Peyer's patch (tissue), 4 donors: ENCODE data around the gene TINAGL1.

Experiments
- POLR2A ChIP-seq, 2 donors: fragments of 450-650 bp; IDR thresholded peaks; one replicate each; pipeline ENCODE4 v1.5.1; 2017; ENCODE audit warnings: antibody characterized with exemption in 2 of 2, mild to moderate bottlenecking in 2 of 2, moderate library complexity in 2 of 2
- TF ChIP-seq, protein P1 (sequence below), 6 experiments: fragments of 450-650 bp in 4 of 6; fragments of 200-600 bp in 2 of 6; sonication (generic) in 1 of 6; IDR thresholded peaks; one replicate each; pipeline ENCODE4 v1.5.1; 2017 to 2019; ENCODE audit warnings: antibody characterized with exemption in 6 of 6, mild to moderate bottlenecking in 3 of 6, moderate library complexity in 1 of 6

DNA sequence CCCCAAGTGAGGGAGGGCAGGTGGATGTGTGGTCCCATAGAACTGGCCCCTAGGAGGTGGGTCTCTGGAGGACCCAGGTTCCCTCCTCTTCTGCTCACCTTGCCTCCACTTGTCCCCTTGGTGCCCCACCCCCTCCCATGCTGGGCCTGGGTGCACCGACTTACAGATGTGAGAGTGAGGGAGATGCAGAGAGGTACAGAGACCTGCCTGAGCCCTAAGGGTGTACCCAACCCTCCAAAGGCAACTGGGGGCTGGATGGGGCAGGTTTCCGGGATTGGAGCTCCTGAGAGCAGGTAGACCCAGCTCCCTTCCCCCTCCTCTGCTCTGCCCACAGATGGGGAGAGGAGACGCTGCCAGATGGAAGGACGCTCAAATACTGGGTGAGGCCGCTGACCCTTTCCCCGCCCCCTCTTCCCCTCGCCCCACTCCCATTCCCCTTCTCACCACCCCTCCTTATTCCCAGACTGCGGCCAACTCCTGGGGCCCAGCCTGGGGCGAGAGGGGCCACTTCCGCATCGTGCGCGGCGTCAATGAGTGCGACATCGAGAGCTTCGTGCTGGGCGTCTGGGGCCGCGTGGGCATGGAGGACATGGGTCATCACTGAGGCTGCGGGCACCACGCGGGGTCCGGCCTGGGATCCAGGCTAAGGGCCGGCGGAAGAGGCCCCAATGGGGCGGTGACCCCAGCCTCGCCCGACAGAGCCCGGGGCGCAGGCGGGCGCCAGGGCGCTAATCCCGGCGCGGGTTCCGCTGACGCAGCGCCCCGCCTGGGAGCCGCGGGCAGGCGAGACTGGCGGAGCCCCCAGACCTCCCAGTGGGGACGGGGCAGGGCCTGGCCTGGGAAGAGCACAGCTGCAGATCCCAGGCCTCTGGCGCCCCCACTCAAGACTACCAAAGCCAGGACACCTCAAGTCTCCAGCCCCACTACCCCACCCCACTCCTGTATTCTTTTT lies 10.3 kb downstream of the TINAGL1 start:
- TF ChIP-seq, protein P1, sequence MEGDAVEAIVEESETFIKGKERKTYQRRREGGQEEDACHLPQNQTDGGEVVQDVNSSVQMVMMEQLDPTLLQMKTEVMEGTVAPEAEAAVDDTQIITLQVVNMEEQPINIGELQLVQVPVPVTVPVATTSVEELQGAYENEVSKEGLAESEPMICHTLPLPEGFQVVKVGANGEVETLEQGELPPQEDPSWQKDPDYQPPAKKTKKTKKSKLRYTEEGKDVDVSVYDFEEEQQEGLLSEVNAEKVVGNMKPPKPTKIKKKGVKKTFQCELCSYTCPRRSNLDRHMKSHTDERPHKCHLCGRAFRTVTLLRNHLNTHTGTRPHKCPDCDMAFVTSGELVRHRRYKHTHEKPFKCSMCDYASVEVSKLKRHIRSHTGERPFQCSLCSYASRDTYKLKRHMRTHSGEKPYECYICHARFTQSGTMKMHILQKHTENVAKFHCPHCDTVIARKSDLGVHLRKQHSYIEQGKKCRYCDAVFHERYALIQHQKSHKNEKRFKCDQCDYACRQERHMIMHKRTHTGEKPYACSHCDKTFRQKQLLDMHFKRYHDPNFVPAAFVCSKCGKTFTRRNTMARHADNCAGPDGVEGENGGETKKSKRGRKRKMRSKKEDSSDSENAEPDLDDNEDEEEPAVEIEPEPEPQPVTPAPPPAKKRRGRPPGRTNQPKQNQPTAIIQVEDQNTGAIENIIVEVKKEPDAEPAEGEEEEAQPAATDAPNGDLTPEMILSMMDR (IDR thresholded peaks at IDR 0.05) = no peak
- no peak for TF ChIP-seq POLR2A (IDR thresholded peaks at IDR 0.05)
